C4-2B (cell line): ENCODE measurements around the gene CCL13.

Experiments used
- ZFX ChIP-seq: fragments of 450-650 bp; IDR thresholded peaks from 2 replicates; pipeline ENCODE4 v1.6.1; 2017
- TF ChIP-seq, protein P1 (sequence below): fragments of 450-650 bp; conservative IDR thresholded peaks from 2 replicates; pipeline ENCODE4 v1.5.1; 2017; ENCODE audit warnings: mild to moderate bottlenecking

- TF ChIP-seq, protein P1, sequence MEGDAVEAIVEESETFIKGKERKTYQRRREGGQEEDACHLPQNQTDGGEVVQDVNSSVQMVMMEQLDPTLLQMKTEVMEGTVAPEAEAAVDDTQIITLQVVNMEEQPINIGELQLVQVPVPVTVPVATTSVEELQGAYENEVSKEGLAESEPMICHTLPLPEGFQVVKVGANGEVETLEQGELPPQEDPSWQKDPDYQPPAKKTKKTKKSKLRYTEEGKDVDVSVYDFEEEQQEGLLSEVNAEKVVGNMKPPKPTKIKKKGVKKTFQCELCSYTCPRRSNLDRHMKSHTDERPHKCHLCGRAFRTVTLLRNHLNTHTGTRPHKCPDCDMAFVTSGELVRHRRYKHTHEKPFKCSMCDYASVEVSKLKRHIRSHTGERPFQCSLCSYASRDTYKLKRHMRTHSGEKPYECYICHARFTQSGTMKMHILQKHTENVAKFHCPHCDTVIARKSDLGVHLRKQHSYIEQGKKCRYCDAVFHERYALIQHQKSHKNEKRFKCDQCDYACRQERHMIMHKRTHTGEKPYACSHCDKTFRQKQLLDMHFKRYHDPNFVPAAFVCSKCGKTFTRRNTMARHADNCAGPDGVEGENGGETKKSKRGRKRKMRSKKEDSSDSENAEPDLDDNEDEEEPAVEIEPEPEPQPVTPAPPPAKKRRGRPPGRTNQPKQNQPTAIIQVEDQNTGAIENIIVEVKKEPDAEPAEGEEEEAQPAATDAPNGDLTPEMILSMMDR = no peak
- TF ChIP-seq ZFX = no peak
Observed at GRCh38 chr17:34337701-34338100, 18.6 kb upstream of the CCL13 start.
